ENCODE measurements around the gene CDA. TPM values are rescaled to one million over a fixed set of nuclear protein-coding genes. Genes with fewer than 3 reads are reported as not detected.

The CDA gene
- total RNA-seq, 2 donors from 2014 or later: 1.3 to 24.3 TPM

DNA sequence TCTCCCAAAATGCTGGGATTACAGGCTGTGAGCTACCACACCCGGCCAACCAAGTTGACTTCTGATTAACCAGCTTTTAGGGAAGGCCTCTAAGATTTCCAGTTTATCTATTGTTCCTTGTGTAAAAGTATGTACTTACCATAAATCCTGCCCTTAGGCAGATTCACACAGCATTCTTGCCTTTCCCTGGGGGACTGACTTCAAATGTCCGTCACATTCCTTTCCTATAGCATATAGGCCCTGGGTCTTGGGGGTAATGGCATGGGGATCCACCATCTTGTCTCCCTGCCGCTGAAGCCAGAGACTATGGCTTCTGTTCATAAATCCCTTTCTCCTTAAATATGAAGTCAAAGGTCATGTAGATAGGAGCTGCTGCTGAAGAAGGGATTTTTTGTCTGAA, 43.5 kb downstream of the CDA start:
- no peak overlapping the region for H3K9ac ChIP-seq (ENCODE audit: extremely low read depth, low read length, poor library complexity, severe bottlenecking)
- peaks cover 19% of the 10 kb centered on the region for H3K9me3 ChIP-seq (ENCODE audit: control insufficient read depth, low read length)
- no peak for DNase-seq
- Mint-ChIP-seq H3K36me3 (ENCODE audit: low read depth) (peaks cover 13% of the 10 kb centered on the region), H3K27me3 (ENCODE audit: insufficient read depth) (no peaks in the 10 kb centered on the region), H3K9me3 (peaks cover 28% of the 10 kb centered on the region), H3K4me3 (peak overlapping the region; percentile 67), H3K4me1 (peaks cover 4% of the 10 kb centered on the region), H3K27ac (no peak overlapping the region)
- H3K27ac ChIP-seq (ENCODE audit: low read depth, low read length): no peak overlapping the region
- TF ChIP-seq, protein P1, sequence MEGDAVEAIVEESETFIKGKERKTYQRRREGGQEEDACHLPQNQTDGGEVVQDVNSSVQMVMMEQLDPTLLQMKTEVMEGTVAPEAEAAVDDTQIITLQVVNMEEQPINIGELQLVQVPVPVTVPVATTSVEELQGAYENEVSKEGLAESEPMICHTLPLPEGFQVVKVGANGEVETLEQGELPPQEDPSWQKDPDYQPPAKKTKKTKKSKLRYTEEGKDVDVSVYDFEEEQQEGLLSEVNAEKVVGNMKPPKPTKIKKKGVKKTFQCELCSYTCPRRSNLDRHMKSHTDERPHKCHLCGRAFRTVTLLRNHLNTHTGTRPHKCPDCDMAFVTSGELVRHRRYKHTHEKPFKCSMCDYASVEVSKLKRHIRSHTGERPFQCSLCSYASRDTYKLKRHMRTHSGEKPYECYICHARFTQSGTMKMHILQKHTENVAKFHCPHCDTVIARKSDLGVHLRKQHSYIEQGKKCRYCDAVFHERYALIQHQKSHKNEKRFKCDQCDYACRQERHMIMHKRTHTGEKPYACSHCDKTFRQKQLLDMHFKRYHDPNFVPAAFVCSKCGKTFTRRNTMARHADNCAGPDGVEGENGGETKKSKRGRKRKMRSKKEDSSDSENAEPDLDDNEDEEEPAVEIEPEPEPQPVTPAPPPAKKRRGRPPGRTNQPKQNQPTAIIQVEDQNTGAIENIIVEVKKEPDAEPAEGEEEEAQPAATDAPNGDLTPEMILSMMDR (conservative IDR thresholded peaks at IDR 0.05): no peak
- WGBS, 2 experiments (ENCODE audit: insufficient coverage in 1 of 2, insufficient read length in 1 of 2): 80 to 98% methylated on average over 1 to 3 of the region's 3 CpGs
- no peaks in the 10 kb centered on the region for H3K36me3 ChIP-seq (ENCODE audit: control insufficient read depth, insufficient read depth, low read length)
- no peaks in the 10 kb centered on the region for H3K4me1 ChIP-seq (ENCODE audit: control insufficient read depth, insufficient read depth, low read length)
- H3K4me3 ChIP-seq (ENCODE audit: low read length): no peak overlapping the region
- no peaks in the 10 kb centered on the region for H3K27me3 ChIP-seq (ENCODE audit: control insufficient read depth, insufficient read depth, low read length, poor library complexity, severe bottlenecking)

DNA sequence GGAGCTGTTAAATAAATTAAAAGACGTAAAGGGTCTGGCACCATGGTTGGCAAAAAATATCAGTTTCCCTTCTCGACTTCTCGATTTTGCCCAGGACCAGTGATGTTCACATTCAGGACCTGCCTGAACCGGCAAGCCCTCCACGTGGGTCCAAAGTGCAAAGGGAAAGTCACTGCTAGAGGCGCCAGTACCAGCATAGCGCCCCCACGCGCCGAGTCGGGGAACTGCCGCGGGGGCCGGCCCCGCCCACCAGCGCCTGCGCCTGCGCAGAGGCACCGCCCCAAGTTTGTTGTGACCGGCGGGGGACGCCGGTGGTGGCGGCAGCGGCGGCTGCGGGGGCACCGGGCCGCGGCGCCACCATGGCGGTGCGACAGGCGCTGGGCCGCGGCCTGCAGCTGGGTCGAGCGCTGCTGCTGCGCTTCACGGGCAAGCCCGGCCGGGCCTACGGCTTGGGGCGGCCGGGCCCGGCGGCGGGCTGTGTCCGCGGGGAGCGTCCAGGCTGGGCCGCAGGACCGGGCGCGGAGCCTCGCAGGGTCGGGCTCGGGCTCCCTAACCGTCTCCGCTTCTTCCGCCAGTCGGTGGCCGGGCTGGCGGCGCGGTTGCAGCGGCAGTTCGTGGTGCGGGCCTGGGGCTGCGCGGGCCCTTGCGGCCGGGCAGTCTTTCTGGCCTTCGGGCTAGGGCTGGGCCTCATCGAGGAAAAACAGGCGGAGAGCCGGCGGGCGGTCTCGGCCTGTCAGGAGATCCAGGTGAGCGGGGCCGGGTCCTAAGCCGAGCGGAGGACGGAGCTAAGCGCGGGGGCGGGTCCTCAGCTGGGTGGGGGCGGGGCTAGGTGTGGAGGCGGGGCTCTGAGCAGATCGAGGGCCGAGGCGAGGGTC, 44.5 kb downstream of the CDA start, which contains the start of gene PINK1:
TSS of gene PINK1 (plus strand) at position 269 of the 875 bp plus-strand sequence. CDS start at position 360, 91 bp downstream.
- 2 to 9% methylated on average over 23 to 93 of the region's 93 CpGs for WGBS, 2 experiments (ENCODE audit: insufficient coverage in 1 of 2, insufficient read length in 1 of 2)
- peaks cover 18% of the 10 kb centered on the region for H3K9me3 Mint-ChIP-seq
- peak within 1 kb of the TSS; percentile 88 for H3K4me3 ChIP-seq (ENCODE audit: low read length)
- TF ChIP-seq, protein P1 (conservative IDR thresholded peaks at IDR 0.05): peak; percentile 99
- H3K9ac ChIP-seq (ENCODE audit: extremely low read depth, low read length, poor library complexity, severe bottlenecking): peak within 1 kb of the TSS; percentile 59
- no peaks in the 10 kb centered on the region for H3K27me3 Mint-ChIP-seq (ENCODE audit: insufficient read depth)
- no peaks in the 10 kb centered on the region for H3K36me3 ChIP-seq (ENCODE audit: control insufficient read depth, insufficient read depth, low read length)
- no peaks in the 10 kb centered on the region for H3K27me3 ChIP-seq (ENCODE audit: control insufficient read depth, insufficient read depth, low read length, poor library complexity, severe bottlenecking)
- peaks cover 4% of the 10 kb centered on the region for H3K4me1 Mint-ChIP-seq
- H3K27ac ChIP-seq (ENCODE audit: low read depth, low read length): peak within 1 kb of the TSS; percentile 50
- H3K27ac Mint-ChIP-seq: peak within 1 kb of the TSS; percentile 81
- no peaks in the 10 kb centered on the region for H3K4me1 ChIP-seq (ENCODE audit: control insufficient read depth, insufficient read depth, low read length)
- H3K4me3 Mint-ChIP-seq: peak within 1 kb of the TSS; percentile 67
- DNase-seq: peak; percentile 98
- peaks cover 9% of the 10 kb centered on the region for H3K36me3 Mint-ChIP-seq (ENCODE audit: low read depth)
- H3K9me3 ChIP-seq (ENCODE audit: control insufficient read depth, low read length): peaks cover 9% of the 10 kb centered on the region

DNA sequence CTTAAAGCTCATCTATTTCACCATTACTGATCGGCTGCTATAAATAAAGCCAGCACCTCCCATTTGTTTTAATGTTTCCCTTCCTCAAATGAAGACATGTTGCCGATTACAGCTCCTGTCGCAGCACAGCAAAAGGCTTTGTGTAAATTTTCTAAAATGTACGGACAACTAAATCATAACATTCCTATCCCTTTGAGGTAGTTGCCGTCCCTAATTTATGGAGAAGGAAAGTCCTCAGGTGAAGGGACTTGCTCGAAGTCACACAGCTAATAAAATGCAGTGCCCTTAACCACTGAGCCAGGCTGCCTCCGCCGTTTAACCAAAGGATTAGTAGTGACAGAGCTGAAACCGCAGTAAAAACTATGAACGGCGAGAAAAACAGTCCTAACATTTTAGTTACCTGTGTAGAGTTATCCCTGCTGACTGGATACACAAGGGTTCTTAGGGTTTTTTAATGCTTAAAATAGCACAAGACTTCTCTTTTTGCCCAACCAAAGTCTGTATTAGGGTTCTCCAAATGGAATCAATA, 45.2 kb downstream of the CDA start:
- H3K27me3 Mint-ChIP-seq (ENCODE audit: insufficient read depth): no peaks in the 10 kb centered on the region
- no peak for DNase-seq
- WGBS, 2 experiments (ENCODE audit: insufficient coverage in 1 of 2, insufficient read length in 1 of 2): 2 to 3% methylated on average over 8 to 11 of the region's 11 CpGs

More for the DNA sequence above, 45.2 kb downstream of the CDA start:
- H3K27me3 ChIP-seq (ENCODE audit: control insufficient read depth, insufficient read depth, low read length, poor library complexity, severe bottlenecking): no peaks in the 10 kb centered on the region
- TF ChIP-seq, protein P1 (conservative IDR thresholded peaks at IDR 0.05): no peak
- peak overlapping the region; percentile 59 for H3K9ac ChIP-seq (ENCODE audit: extremely low read depth, low read length, poor library complexity, severe bottlenecking)
- H3K4me1 ChIP-seq (ENCODE audit: control insufficient read depth, insufficient read depth, low read length): no peaks in the 10 kb centered on the region
- H3K9me3 ChIP-seq (ENCODE audit: control insufficient read depth, low read length): peaks cover 4% of the 10 kb centered on the region
- peak overlapping the region; percentile 81 for H3K27ac Mint-ChIP-seq
- peaks cover 11% of the 10 kb centered on the region for H3K9me3 Mint-ChIP-seq
- H3K36me3 ChIP-seq (ENCODE audit: control insufficient read depth, insufficient read depth, low read length): no peaks in the 10 kb centered on the region
- no peak overlapping the region for H3K27ac ChIP-seq (ENCODE audit: low read depth, low read length)
- peaks cover 4% of the 10 kb centered on the region for H3K4me1 Mint-ChIP-seq
- peaks cover 14% of the 10 kb centered on the region for H3K36me3 Mint-ChIP-seq (ENCODE audit: low read depth)
- peak overlapping the region; percentile 88 for H3K4me3 ChIP-seq (ENCODE audit: low read length)
- peak overlapping the region; percentile 67 for H3K4me3 Mint-ChIP-seq

All from endodermal cell (in vitro differentiated cells).